Sigmoid colon (tissue), 4 donors: ENCODE data around the gene EPHA7.

Source experiments
- CTCF ChIP-seq, 4 experiments: fragments of 450-650 bp in 3 of 4; fragments of 200-600 bp in 1 of 4; IDR thresholded peaks; one replicate each; pipeline ENCODE4 v1.5.1; 2016 to 2019; ENCODE audit warnings: antibody characterized with exemption in 4 of 4, mild to moderate bottlenecking in 3 of 4, moderate library complexity in 2 of 4
- EP300 ChIP-seq, 4 donors: sonication (generic); formaldehyde crosslinking; IDR thresholded peaks; one replicate each; pipeline ENCODE4 v1.6.1; 2017; ENCODE audit warnings: antibody characterized with exemption in 4 of 4
- POLR2A ChIP-seq, 2 donors: fragments of 450-650 bp; IDR thresholded peaks; one replicate each; pipeline ENCODE4 v1.6.1; 2016; ENCODE audit warnings: antibody characterized with exemption in 2 of 2, mild to moderate bottlenecking in 2 of 2, moderate library complexity in 2 of 2
- POLR2AphosphoS5 ChIP-seq, 4 donors: sonication (generic); formaldehyde crosslinking; IDR thresholded peaks; one replicate each; pipeline ENCODE4 v1.6.1; 2017; ENCODE audit warnings: antibody characterized with exemption in 4 of 4

DNA sequence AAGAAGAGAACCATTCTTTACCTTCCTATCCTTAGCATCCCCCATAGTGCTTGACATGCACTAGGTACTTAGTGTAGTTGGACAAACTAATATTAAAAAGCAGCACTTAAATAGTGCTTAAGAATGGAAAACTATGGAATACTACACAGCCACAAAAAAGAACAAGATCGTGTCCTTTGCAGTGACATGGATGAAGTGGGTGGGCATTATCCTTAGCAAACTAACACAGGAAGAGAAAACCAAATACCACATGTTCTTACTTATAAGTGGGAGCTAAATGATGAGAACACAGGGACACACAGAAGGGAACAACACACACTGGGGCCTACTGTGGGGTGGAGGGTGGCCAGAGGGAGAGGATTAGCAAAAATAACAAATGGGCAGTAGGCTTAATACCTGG lies 66.8 kb downstream of the EPHA7 start:
- TF ChIP-seq CTCF (IDR thresholded peaks at IDR 0.05) (no peak), POLR2AphosphoS5 (IDR thresholded peaks at IDR 0.05) (no peak), EP300 (IDR thresholded peaks at IDR 0.05) (no peak), POLR2A (IDR thresholded peaks at IDR 0.05) (no peak)
